Renal pelvis (tissue), 12 donors: ENCODE data around the gene SYPL2. TPM values are rescaled to one million over a fixed set of nuclear protein-coding genes. Genes with fewer than 3 reads are reported as not detected.
"Not testable (repeated sequence)": the region's sequence is repeated elsewhere in the genome, so short reads cannot be mapped to it uniquely, and the experiment has no call there.

Experiments
- DNase-seq: peaks from one replicate; pipeline ENCODE4 v3.0.0-alpha.2; 2013
- long read RNA-seq, 16 experiments: transcript quantifications; one replicate each; lab custom pipeline, GENCODE V29; 2026
- polyA plus RNA-seq, 3 donors: library from polyadenylated mRNA; unstranded; fragments of 120-200 nt; gene quantifications; one replicate each; pipeline ENCODE4 v1.2.1, GENCODE V29; 2013; ENCODE audit not compliant: insufficient read length in 3 of 3

The SYPL2 gene
- polyA plus RNA-seq, result 10 to 100 TPM in 1 of 3 donors, 1 to 10 TPM in 2; 8.3 to 13.1 (median 9.4) TPM
- long read RNA-seq, donor 1, result 0 reads
- long read RNA-seq, donor 2, result 0 reads
- long read RNA-seq, donor 3, result 0 reads
- long read RNA-seq, donor 4, result 0 reads
- long read RNA-seq, donor 5, result 0 reads
- long read RNA-seq, donor 6, partial matches to known transcripts, result 0 of 1 reads
- long read RNA-seq, donor 6, other reads (novel, unspliced or antisense), result 0 of 1 reads
- long read RNA-seq, donor 7, result 0 reads
- long read RNA-seq, donor 8, partial matches to known transcripts, result 0 of 1 reads
- long read RNA-seq, donor 8, other reads (novel, unspliced or antisense), result 0 of 1 reads
- long read RNA-seq, donor 9, partial matches to known transcripts, result 0 of 1 reads
- long read RNA-seq, donor 9, other reads (novel, unspliced or antisense), result 0 of 1 reads
- long read RNA-seq, donor 10, partial matches to known transcripts, result 0 of 1 reads
- long read RNA-seq, donor 10, other reads (novel, unspliced or antisense), result 0 of 1 reads
- long read RNA-seq, donor 11, result 0 reads
- long read RNA-seq, donor 12, result 0 reads
- long read RNA-seq, donor 13, result 0 reads
- long read RNA-seq, donor 14, result 0 reads
- long read RNA-seq, donor 15, partial matches to known transcripts, result 0 of 1 reads
- long read RNA-seq, donor 15, other reads (novel, unspliced or antisense), result 0 of 1 reads
- long read RNA-seq, donor 16, partial matches to known transcripts, result 0 of 1 reads
- long read RNA-seq, donor 16, other reads (novel, unspliced or antisense), result 0 of 1 reads

- DNase-seq, result no peak
Measured at GRCh38 chr1:109466452-109467300, at the start of gene SYPL2. Gene SYPL2 (plus strand): TSS chr1:109466546. CDS start chr1:109466844, 298 bp downstream.

DNA sequence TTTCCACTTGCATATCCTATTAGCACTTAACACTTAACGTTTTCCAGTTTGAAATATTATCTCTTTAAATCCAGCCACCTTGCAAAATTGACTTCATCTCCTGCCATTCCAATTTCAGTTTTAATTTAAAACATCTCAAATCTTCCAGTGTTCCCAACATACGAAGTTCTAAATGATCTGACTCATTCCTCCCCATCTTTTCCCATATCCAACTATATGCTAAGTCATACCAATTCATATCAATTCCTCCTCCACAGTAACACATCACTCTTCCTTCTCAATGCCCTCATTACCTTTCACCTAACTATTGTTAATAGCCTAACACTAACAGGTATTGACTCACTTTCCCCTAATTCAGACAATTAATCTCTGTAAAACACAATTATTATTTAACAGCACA is 42.8 kb upstream of the SYPL2 start:
- no peak for DNase-seq

GRCh38 chr1:109425391-109426280 is 40.7 kb upstream of the SYPL2 start:
- DNase-seq, result peak; percentile 23

- DNase-seq, result peak; percentile 98
Measured at GRCh38 chr1:109426281-109427170, 39.8 kb upstream of the SYPL2 start, which contains the start of gene PSMA5. Gene PSMA5 (minus strand): TSS chr1:109426448. CDS start chr1:109426330, 118 bp downstream.

DNA sequence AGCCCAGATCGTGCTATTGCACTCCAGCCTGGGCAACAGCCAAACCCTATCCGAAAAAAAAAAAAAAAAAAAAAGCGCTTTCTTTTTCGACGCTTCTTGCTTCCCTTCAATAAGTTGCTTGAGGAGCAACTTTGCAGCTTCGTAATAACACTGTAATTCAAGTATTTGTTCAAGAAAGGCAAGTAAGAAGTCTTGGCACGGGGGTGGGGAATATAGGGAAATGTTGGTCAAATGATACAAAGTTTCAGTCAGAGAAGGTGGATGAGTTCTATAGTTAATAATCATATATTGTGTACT is 39.2 kb upstream of the SYPL2 start:
- no peak for DNase-seq

- no peak for DNase-seq
Measured at GRCh38 chr1:109432336-109432735, 34.0 kb upstream of the SYPL2 start.

- DNase-seq, result no peak
Measured at GRCh38 chr1:109433322-109433721, 33.0 kb upstream of the SYPL2 start.

- no peak for DNase-seq
Measured at GRCh38 chr1:109434484-109434883, 31.9 kb upstream of the SYPL2 start.

GRCh38 chr1:109438798-109439297 is 27.5 kb upstream of the SYPL2 start:
- DNase-seq, result no peak

- DNase-seq, result no peak
Measured at GRCh38 chr1:109441069-109441468, 25.3 kb upstream of the SYPL2 start.

GRCh38 chr1:109443476-109443875 is 22.9 kb upstream of the SYPL2 start:
- DNase-seq, result no peak

- no peak for DNase-seq
Measured at GRCh38 chr1:109444346-109444745, 22.0 kb upstream of the SYPL2 start.

- DNase-seq, result not testable (repeated sequence)
Measured at GRCh38 chr1:109445949-109446695, 20.2 kb upstream of the SYPL2 start.

DNA sequence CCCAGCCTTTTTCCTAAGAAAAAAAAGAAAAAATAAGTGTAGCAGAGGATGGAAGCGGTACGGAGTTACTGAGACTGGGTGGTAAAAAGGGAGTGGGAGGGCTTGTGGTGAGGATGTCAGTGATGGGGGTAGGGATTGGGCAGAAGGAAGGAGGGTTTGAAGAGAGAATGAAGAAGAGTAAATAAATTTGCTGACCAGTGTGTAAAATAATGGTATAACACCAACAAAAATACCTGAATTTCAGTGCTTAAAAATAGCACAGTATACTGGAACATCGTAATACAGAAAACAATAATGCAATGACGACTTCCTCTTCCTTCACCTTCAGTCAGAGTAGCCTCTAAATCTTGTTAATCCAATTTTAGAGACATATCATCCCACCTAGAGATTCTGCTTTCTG is 18.8 kb upstream of the SYPL2 start:
- no peak for DNase-seq

- DNase-seq, result no peak
Measured at GRCh38 chr1:109454497-109455133, 11.7 kb upstream of the SYPL2 start.

GRCh38 chr1:109457819-109458218 is 8.5 kb upstream of the SYPL2 start:
- no peak for DNase-seq

- no peak for DNase-seq
Measured at GRCh38 chr1:109466125-109466451, 258 bp upstream of the SYPL2 start.

DNA sequence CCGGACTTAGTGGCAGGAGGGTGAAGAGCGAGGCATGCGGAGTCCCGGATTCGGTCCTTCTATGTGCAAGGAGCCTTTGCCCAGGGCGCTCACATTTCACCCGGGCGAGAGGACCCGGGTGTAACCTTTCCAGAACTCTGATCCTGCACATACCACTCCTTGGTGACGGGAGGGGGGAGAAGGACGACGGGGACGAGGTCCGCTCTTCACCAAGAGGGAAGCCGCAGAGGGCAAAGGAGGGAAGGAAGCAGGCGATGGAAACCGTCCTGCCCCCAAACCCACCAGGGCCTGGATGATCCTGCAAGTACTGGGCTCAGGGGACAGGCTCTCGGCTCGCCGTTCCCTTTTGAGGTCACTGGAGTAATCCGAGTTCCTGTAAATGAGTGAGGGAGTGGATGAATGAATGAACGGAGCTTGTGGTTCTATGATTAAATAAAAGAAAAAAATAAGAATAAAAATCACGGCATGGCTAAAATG is 993 bp downstream of the SYPL2 start:
- no peak for DNase-seq

GRCh38 chr1:109468061-109468460 is 1.7 kb downstream of the SYPL2 start:
- no peak for DNase-seq
